GM12875 (cell line): Measurements from ENCODE around the gene LILRA2.
"Not testable (repeated sequence)": the region's sequence is repeated elsewhere in the genome, so short reads cannot be mapped to it uniquely, and the experiment has no call there.

ENCODE experiments used
- H3K4me3 ChIP-seq: one replicate; pipeline ENCODE4 v1.5.1; 2011; ENCODE audit warnings: low read depth, low read length, control low read depth
- TF ChIP-seq, protein P1 (sequence below): IDR thresholded peaks from 2 replicates; pipeline ENCODE4 v1.5.1; 2011; ENCODE audit warnings: low read depth, mild to moderate bottlenecking, control low read depth, inconsistent platforms, low read length, moderate library complexity, borderline replicate concordance; ENCODE audit not compliant: insufficient read depth

Gene LILRA2

DNA sequence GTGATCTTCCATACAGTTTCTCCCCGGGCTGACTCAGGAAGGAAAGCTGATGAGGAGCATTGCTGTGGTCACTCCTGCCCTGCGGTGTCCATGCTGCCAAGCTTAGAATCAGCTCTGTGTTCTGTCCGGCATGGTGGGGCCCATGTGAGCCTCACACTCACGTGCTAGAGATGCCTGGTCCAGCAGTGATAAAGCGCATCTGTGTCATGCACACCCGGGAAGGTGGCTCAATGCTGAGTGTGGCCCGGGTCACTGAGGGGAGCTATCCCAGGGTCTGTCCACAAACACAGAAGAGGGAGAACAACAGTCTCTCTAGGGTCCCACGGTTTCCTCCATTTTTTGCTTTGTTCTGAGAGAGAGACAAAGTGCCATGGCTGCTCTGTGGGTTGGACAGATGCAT is 53.2 kb downstream of the LILRA2 start:
- TF ChIP-seq, protein P1, sequence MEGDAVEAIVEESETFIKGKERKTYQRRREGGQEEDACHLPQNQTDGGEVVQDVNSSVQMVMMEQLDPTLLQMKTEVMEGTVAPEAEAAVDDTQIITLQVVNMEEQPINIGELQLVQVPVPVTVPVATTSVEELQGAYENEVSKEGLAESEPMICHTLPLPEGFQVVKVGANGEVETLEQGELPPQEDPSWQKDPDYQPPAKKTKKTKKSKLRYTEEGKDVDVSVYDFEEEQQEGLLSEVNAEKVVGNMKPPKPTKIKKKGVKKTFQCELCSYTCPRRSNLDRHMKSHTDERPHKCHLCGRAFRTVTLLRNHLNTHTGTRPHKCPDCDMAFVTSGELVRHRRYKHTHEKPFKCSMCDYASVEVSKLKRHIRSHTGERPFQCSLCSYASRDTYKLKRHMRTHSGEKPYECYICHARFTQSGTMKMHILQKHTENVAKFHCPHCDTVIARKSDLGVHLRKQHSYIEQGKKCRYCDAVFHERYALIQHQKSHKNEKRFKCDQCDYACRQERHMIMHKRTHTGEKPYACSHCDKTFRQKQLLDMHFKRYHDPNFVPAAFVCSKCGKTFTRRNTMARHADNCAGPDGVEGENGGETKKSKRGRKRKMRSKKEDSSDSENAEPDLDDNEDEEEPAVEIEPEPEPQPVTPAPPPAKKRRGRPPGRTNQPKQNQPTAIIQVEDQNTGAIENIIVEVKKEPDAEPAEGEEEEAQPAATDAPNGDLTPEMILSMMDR = no peak

DNA sequence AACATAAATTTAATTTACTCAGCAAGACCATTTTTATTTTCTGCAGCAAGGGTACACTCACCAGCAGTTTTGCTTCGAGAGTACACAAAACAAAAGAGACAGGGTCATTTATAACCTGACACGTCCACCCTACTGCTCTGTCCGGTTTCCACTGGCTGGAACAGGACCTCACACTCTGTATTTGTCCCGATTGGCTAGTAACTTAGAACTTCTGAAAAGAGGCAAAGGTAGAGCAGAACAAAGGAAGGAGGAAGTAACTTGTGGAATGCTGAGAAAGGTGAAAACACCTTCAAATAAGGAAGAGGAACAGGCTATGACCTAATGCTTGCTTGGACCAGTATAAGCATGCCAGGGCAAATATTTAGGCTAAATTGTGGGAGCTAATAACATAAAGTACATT is 54.3 kb downstream of the LILRA2 start:
- H3K4me3 ChIP-seq = not testable (repeated sequence)

More for the DNA sequence above, 53.2 kb downstream of the LILRA2 start:
- no peak overlapping the region for H3K4me3 ChIP-seq

DNA sequence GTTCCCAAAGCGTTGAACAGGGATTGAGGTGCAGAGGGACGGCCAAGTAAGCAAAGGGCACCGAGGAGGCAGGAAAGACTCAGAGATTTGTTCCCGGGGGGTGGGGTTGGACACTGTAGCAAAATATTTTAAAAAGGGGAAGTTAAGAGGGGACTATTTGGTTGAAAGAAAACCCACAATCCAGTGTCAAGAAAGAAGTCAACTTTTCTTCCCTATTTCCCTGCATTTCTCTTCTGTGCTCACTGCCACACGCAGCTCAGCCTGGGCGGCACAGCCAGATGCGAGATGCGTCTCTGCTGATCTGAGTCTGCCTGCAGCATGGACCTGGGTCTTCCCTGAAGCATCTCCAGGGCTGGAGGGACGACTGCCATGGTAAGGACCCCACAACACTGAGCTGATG is 56.7 kb downstream of the LILRA2 start, which contains the start of gene LILRB1:
LILRB1 (plus strand) TSS at position 223 of the 400 bp plus-strand sequence. CDS start 590 bp downstream, outside the sequence.
- not testable (repeated sequence) for H3K4me3 ChIP-seq

DNA sequence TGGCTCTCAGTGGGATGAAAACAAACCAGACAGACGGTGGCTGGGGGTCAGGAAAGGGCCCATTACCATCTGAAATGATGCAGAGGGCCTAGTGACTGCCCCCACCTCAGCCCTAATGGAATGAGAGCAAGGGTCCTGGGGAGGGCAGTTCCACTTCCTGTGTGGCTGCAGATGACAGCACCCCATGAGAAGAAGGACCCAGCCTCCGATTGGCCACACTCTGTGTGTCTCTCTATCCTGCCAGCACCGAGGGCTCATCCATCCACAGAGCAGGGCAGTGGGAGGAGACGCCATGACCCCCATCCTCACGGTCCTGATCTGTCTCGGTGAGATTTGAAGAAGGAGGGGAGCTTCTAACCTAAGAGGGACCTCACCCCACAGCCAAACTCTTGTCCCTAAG is 57.2 kb downstream of the LILRA2 start:
- TF ChIP-seq, protein P1 = no peak
- no peak overlapping the region for H3K4me3 ChIP-seq

DNA sequence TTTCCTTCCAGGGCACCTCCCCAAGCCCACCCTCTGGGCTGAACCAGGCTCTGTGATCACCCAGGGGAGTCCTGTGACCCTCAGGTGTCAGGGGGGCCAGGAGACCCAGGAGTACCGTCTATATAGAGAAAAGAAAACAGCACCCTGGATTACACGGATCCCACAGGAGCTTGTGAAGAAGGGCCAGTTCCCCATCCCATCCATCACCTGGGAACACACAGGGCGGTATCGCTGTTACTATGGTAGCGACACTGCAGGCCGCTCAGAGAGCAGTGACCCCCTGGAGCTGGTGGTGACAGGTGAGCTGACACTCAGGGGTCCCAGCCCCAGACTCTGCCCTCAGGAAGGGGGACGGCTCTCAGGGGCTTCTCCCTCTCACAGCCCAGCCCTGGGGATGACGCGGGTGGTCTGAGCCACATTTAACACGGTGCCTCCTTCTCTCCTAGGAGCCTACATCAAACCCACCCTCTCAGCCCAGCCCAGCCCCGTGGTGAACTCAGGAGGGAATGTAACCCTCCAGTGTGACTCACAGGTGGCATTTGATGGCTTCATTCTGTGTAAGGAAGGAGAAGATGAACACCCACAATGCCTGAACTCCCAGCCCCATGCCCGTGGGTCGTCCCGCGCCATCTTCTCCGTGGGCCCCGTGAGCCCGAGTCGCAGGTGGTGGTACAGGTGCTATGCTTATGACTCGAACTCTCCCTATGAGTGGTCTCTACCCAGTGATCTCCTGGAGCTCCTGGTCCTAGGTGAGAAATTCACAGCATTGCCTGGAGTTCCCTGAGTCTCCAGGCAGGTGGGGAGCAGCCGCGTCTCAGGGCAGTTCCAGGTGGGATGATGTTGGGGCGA is 58.1 kb downstream of the LILRA2 start:
- not testable (repeated sequence) for H3K4me3 ChIP-seq

DNA sequence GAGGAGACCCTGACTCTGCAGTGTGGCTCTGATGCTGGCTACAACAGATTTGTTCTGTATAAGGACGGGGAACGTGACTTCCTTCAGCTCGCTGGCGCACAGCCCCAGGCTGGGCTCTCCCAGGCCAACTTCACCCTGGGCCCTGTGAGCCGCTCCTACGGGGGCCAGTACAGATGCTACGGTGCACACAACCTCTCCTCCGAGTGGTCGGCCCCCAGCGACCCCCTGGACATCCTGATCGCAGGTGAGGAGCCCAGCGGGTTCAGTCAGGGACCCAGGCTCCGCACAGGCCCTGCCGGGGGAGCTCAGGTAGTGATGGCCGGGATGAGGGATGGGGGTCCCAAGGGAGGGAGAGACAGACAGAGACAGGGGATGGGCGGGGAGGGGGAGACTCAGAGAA is 58.9 kb downstream of the LILRA2 start:
- not testable (repeated sequence) for H3K4me3 ChIP-seq

DNA sequence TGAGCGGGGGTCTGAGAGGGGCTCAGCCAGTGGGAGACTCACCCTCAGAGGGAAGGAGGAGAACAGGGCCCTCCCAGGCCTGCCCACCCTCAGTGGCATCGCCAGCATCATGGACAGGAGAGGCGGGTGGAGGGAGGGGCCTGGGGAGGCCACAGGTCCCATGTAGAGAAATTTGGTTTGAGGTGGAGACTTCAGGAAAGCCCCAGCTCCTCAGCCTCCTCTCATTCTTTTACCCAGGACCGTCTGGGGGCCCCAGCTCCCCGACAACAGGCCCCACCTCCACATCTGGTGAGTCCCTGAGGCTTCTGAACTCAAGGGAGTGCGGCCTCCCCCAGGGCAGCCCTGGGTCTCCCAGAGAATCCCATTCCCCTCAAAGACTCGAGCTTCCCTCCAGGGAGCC is 59.8 kb downstream of the LILRA2 start:
- TF ChIP-seq, protein P1 = no peak
- H3K4me3 ChIP-seq = no peak overlapping the region

DNA sequence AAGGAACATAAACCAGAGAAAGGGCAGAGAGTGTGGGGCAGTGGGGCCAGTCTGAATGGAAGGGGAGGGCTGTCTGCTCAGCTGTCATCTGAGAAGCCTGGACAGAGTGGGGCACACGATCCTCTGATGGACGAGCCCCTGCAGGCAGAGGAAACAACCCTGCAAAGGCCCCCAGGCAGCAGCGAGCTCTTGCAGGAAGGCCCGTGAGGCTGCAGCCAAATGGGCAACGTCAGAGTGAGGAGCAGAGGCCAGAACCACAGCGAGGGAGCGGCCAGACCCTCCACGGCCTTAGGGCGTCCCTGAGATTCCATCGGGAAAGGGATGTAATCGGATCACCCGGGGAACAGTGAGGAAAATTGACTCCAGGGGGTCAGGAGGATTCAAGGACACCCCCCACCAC is 62.5 kb downstream of the LILRA2 start:
- not testable (repeated sequence) for H3K4me3 ChIP-seq

DNA sequence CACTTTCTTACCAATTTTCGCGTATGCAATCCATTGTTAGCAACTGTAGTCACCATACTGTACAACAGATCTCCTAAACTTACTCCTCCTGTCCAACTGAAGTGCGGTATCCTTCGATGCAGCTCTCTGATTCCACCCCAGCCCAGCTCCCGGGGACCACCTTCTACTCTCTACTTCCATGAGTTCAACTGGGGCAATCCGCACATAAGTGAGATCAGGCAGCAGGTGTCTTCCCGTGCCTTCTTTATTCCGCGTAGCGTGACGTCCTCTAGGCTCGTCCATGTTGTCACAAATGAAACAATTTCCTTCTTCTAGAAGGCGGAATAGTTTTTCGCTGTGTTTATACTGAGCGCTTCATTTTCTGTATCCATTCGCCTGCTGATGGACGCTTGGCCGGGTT is 65.1 kb downstream of the LILRA2 start:
- TF ChIP-seq, protein P1 = no peak
- H3K4me3 ChIP-seq = no peak overlapping the region
